Measurements from ENCODE around the gene HBD.

HBD gene

DNA sequence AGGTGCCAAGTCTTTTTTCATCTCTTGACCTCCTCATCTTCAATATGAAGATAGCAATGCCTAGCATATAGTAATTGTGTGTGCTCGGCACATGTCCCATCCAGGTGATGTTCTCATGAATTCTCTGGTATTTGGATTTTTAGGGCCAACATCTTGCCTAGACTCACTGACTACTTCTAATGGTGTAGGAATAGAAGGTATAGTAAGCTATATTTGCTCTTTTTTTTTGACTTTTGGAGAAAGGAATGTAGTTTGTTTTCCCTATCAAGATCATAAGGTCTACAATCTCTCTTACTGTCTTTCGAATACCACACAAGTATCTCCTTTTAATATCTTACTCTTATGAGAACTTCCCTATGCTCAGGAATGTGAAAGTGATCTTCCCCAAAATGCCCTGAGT, 3.2 kb downstream of the HBD start:
- no peak for DNase-seq

- DNase-seq = no peak
Observed at GRCh38 chr11:5230266-5230665, 4.0 kb downstream of the HBD start.

- DNase-seq = no peak
Observed at GRCh38 chr11:5229796-5230195, 4.5 kb downstream of the HBD start.

- DNase-seq = no peak
Observed at GRCh38 chr11:5229356-5229755, 4.9 kb downstream of the HBD start.

DNA sequence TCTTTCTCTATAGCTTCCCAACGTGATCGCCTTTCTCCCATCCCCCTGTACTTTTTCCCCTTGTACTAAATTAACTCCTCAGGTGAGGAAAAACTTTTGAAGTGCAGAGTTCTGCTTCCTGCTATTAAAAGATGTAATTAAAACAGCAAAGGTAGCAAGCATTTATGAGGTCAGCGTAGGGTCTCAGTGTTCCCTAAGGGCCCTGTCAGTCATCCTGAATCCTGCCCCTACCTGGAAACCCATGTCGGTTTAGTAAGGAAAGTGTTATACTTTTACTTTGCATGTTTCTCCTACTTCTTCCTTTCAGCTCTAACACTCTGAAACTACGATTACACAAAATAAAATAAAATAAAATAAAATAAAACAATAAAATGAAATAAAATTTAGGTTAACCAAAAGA, 6.2 kb downstream of the HBD start:
- DNase-seq = no peak

DNA sequence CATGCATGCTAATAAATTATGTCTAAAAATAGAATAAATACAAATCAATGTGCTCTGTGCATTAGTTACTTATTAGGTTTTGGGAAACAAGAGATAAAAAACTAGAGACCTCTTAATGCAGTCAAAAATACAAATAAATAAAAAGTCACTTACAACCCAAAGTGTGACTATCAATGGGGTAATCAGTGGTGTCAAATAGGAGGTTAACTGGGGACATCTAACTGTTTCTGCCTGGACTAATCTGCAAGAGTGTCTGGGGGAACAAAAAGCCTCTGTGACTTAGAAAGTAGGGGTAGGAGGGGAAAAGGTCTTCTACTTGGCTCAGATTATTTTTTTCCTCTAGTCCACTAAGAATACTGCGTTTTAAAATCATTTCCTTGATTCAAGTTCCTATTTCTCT, 6.6 kb downstream of the HBD start:
- no peak for DNase-seq

DNA sequence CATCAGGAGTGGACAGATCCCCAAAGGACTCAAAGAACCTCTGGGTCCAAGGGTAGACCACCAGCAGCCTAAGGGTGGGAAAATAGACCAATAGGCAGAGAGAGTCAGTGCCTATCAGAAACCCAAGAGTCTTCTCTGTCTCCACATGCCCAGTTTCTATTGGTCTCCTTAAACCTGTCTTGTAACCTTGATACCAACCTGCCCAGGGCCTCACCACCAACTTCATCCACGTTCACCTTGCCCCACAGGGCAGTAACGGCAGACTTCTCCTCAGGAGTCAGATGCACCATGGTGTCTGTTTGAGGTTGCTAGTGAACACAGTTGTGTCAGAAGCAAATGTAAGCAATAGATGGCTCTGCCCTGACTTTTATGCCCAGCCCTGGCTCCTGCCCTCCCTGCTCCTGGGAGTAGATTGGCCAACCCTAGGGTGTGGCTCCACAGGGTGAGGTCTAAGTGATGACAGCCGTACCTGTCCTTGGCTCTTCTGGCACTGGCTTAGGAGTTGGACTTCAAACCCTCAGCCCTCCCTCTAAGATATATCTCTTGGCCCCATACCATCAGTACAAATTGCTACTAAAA, 7.5 kb downstream of the HBD start, which contains the start of gene HBB:
Gene HBB, minus strand, starts transcription at position 340 of the 579 bp plus-strand sequence. Its CDS starts 50 bp downstream, at position 290.
- no peak for DNase-seq

DNA sequence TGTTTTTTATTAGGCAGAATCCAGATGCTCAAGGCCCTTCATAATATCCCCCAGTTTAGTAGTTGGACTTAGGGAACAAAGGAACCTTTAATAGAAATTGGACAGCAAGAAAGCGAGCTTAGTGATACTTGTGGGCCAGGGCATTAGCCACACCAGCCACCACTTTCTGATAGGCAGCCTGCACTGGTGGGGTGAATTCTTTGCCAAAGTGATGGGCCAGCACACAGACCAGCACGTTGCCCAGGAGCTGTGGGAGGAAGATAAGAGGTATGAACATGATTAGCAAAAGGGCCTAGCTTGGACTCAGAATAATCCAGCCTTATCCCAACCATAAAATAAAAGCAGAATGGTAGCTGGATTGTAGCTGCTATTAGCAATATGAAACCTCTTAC, 8.8 kb downstream of the HBD start:
- no peak for DNase-seq

DNA sequence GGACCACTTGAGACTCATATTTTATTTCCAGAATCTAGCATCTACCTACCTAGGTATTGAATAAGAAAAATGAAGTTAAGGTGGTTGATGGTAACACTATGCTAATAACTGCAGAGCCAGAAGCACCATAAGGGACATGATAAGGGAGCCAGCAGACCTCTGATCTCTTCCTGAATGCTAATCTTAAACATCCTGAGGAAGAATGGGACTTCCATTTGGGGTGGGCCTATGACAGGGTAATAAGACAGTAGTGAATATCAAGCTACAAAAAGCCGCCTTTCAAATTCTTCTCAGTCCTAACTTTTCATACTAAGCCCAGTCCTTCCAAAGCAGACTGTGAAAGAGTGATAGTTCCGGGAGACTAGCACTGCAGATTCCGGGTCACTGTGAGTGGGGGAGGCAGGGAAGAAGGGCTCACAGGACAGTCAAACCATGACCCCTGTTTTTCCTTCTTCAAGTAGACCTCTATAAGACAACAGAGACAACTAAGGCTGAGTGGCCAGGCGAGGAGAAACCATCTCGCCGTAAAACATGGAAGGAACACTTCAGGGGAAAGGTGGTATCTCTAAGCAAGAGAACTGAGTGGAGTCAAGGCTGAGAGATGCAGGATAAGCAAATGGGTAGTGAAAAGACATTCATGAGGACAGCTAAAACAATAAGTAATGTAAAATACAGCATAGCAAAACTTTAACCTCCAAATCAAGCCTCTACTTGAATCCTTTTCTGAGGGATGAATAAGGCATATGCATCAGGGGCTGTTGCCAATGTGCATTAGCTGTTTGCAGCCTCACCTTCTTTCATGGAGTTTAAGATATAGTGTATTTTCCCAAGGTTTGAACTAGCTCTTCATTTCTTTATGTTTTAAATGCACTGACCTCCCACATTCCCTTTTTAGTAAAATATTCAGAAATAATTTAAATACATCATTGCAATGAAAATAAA, 9.5 kb downstream of the HBD start:
- DNase-seq = no peak

- DNase-seq = no peak
Observed at GRCh38 chr11:5223686-5224085, 10.6 kb downstream of the HBD start.

DNA sequence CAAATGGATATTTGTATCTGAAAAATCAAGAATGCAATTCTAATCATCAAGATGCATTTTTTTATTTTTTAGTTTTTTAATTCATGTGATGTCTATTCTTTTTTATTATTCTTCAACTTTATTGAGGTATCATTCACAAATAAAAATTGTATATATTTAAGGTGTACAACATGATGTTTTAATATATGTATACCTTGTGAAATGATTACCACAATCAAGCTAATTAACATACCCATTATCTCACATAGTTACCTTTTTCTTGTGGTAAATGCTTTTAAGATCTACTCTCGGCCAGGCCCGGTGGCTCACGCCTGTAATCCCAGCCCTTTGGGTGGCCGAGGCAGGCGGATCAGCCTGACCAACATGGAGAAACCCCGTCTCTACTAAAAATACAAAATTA, 11.1 kb downstream of the HBD start:
- DNase-seq = no peak

DNA sequence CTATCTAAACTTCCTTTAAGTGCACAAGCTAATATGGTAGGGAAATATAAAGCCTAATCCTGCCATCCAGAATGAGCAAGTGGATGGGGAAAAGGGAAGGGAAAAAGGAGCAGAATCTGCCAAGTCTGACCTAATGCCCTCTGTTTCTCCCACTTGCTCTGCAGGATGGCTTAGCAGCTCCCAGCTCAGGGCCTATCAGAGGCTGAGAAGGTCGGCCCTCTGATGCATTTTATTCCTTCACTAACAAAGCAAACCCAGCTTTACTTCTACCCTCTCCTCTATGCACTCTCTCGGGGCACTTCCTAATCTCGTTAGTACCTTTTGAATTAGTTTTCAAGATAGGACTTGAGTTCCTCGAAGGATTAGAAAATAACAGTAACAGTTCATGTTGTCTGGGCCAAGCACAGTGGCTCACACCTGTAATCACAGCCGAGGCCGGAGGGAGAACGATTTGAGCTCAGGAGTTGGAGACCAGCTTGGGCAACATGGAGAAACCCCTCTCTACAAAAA, 23.9 kb downstream of the HBD start:
- DNase-seq = no peak

GRCh38 chr11:5204787-5205186, 29.5 kb downstream of the HBD start:
- no peak for DNase-seq

- no peak for DNase-seq
Observed at GRCh38 chr11:5203366-5203765, 30.9 kb downstream of the HBD start.

DNA sequence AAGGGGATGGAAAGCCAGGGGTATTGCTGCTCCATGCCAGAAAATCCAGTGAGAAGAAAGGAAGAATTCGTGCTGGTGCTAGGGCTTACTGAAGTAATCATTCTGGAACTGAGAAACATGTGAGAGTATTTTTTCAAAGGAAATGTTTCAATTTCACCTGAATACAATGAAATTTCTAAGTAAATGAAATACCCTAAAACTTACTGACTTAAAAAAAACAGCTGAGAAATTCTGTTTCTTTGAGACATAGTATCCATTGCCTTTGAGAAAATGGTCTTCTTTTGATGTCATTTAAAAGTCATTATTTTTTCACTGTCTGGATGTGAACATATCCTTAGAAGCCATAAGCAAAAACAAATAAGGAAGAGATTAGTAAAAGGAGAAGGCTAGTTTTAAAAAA, 33.7 kb downstream of the HBD start, which contains the start of gene OR51V1:
Gene OR51V1, minus strand, starts transcription at position 101 of the 400 bp plus-strand sequence. Its CDS starts 0 bp downstream, at position 101.
- no peak for DNase-seq

- DNase-seq = no peak
Observed at GRCh38 chr11:5198285-5198684, 36.0 kb downstream of the HBD start.

DNA sequence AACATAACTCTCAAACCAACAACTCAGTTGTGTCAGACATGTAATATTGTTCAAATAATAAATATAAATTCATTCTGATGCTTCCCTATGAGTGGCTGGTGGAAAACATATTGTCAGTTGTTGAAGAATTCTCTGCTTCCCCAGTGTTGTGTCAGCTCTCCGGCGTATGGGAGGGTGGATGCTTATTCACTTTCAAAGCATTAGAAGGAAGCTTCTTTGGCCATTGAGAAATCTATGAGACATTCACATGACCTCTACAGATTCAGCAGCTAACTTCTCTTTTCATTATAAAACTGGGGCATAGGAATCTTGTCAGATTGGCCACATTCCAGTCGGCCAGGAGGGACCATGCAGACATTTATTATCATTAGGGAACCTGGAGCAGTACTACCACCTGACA, 36.7 kb downstream of the HBD start:
- DNase-seq = no peak

DNA sequence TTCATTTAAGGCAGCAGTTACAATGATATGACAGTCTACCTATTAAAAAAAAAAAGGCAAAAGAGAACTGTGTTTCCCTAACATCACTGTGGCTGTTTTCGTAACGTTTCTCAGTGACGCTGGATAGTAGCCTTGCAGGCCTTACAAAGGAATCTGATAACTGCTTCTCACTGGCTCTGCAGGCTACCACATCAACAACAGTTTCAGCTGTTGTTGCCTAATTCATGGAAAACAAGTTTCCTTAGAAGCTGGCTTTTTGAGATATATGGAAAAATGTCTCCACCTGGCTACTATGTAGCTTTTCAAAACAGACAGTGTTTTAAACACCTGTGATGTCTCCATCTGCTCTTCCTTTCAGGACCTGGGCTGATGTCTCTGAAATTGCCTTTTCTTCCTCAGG, 37.6 kb downstream of the HBD start:
- no peak for DNase-seq

DNA sequence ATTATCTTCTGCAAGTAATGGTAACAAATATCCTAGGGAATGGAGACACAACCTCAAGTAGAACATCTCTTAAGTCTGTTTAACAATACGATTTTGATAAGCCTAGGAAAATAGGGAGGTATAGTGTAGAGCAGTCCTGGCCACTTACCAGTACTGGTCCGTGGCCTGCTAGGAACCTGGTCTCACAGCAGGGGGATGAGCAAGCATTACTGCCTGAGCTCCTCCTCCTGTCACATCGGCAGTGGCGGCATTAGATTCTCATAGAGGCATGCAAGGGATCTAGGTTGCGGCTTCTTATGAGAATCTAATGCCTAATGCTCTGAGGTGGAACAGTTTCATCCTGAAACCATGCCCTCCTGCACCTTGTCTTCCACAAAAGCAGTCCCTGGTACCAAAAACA, 38.2 kb downstream of the HBD start:
- no peak for DNase-seq

- DNase-seq = no peak
Observed at GRCh38 chr11:5192738-5193137, 41.5 kb downstream of the HBD start.

DNA sequence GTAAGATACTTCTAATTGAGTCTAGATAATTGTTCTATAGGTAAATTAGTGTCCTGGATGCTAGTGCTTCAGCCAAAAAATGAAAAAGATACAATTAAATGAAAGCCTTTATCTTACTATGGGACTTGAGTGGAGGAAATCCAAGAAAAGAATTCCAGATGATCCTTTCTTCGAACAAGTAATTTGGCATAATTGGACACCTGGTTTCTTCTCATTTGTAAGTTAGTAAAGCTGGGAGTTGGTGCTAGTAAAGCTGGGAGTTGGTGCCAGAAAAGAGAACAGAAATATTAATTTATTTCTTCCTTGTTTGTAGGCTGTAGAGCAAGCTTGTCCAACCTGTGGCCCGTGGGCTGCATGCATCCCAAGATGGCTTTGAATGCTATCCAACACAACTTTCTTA, 46.1 kb downstream of the HBD start:
- no peak for DNase-seq

Measured in activated CD4-positive, CD25-positive, alpha-beta regulatory T cell (primary cell).